Nephron (organoid): ENCODE measurements around the gene FHL1.
A peak's percentile ranks its signal among the peaks of the same experiment; 100 is the strongest.

Source experiments
- H3K27ac Mint-ChIP-seq, 3 experiments: 2 replicates each; pipeline ENCODE4 v1.8.0; 2020; ENCODE audit warnings: mixed read lengths in 3 of 3, mild to moderate bottlenecking in 2 of 3, moderate library complexity in 1 of 3
- H3K27me3 Mint-ChIP-seq: 2 replicates; pipeline ENCODE4 v1.8.0; 2021; ENCODE audit warnings: low read depth, mild to moderate bottlenecking, moderate library complexity, mixed read lengths
- H3K36me3 Mint-ChIP-seq: 2 replicates; pipeline ENCODE4 v1.8.0; 2020; ENCODE audit warnings: low read depth, mixed read lengths
- H3K4me1 Mint-ChIP-seq: 2 replicates; pipeline ENCODE4 v1.8.0; 2020; ENCODE audit warnings: mixed read lengths
- H3K4me3 Mint-ChIP-seq, 3 experiments: 2 replicates each; pipeline ENCODE4 v1.8.0; 2020; ENCODE audit warnings: mild to moderate bottlenecking in 3 of 3, mixed read lengths in 3 of 3, moderate library complexity in 2 of 3
- H3K9me3 Mint-ChIP-seq: 2 replicates; pipeline ENCODE4 v1.8.0; 2020; ENCODE audit warnings: mixed read lengths
- TF ChIP-seq, protein P1 (sequence below), 3 experiments: fragments of 200-600 bp; sonication (generic); IDR thresholded peaks; one replicate each; pipeline ENCODE4 v1.5.0; 2021; ENCODE audit warnings: antibody characterized with exemption in 3 of 3; ENCODE audit not compliant: unreplicated experiment in 3 of 3

The FHL1 gene

DNA sequence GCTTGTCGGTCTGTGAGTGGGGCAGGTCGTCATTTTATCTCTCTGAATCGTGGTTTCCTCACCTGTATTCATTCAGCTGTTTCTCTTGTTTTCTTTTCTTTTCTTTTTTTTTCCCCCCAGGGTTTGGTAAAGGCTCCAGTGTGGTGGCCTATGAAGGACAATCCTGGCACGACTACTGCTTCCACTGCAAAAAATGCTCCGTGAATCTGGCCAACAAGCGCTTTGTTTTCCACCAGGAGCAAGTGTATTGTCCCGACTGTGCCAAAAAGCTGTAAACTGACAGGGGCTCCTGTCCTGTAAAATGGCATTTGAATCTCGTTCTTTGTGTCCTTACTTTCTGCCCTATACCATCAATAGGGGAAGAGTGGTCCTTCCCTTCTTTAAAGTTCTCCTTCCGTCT lies 62.4 kb downstream of the FHL1 start:
- Mint-ChIP-seq H3K4me3 (no peak overlapping the region), H3K9me3 (peaks cover 7% of the 10 kb centered on the region), H3K27me3 (no peaks in the 10 kb centered on the region)

GRCh38 chrX:136210243-136210642 lies 62.9 kb downstream of the FHL1 start:
- peaks cover 14% of the 10 kb centered on the region for H3K4me1 Mint-ChIP-seq
- H3K9me3 Mint-ChIP-seq: peaks cover 7% of the 10 kb centered on the region
- peaks cover 8% of the 10 kb centered on the region for H3K36me3 Mint-ChIP-seq
- H3K4me3 Mint-ChIP-seq: no peak overlapping the region
- TF ChIP-seq, protein P1, sequence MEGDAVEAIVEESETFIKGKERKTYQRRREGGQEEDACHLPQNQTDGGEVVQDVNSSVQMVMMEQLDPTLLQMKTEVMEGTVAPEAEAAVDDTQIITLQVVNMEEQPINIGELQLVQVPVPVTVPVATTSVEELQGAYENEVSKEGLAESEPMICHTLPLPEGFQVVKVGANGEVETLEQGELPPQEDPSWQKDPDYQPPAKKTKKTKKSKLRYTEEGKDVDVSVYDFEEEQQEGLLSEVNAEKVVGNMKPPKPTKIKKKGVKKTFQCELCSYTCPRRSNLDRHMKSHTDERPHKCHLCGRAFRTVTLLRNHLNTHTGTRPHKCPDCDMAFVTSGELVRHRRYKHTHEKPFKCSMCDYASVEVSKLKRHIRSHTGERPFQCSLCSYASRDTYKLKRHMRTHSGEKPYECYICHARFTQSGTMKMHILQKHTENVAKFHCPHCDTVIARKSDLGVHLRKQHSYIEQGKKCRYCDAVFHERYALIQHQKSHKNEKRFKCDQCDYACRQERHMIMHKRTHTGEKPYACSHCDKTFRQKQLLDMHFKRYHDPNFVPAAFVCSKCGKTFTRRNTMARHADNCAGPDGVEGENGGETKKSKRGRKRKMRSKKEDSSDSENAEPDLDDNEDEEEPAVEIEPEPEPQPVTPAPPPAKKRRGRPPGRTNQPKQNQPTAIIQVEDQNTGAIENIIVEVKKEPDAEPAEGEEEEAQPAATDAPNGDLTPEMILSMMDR (IDR thresholded peaks at IDR 0.05; ENCODE audit: unreplicated experiment in 3 of 3): no peak
- H3K27ac Mint-ChIP-seq: peak overlapping the region in 1 of 3 experiments; percentile 27
- H3K27me3 Mint-ChIP-seq: no peaks in the 10 kb centered on the region

More for the DNA sequence above, 62.4 kb downstream of the FHL1 start:
- H3K4me1 Mint-ChIP-seq: peaks cover 17% of the 10 kb centered on the region
- peaks cover 8% of the 10 kb centered on the region for H3K36me3 Mint-ChIP-seq
- peak overlapping the region in 1 of 3 experiments; percentile 27 for H3K27ac Mint-ChIP-seq
- TF ChIP-seq, protein P1 (IDR thresholded peaks at IDR 0.05; ENCODE audit: unreplicated experiment in 3 of 3): no peak

- Mint-ChIP-seq H3K27ac (no peak overlapping the region), H3K27me3 (no peaks in the 10 kb centered on the region), H3K9me3 (peaks cover 7% of the 10 kb centered on the region), H3K36me3 (peaks cover 8% of the 10 kb centered on the region), H3K4me3 (no peak overlapping the region), H3K4me1 (peaks cover 14% of the 10 kb centered on the region)
- TF ChIP-seq, protein P1 (IDR thresholded peaks at IDR 0.05; ENCODE audit: unreplicated experiment in 3 of 3): no peak
Observed at GRCh38 chrX:136210806-136211205, 63.5 kb downstream of the FHL1 start.

- TF ChIP-seq, protein P1 (IDR thresholded peaks at IDR 0.05; ENCODE audit: unreplicated experiment in 3 of 3): no peak
- Mint-ChIP-seq H3K4me1 (peaks cover 14% of the 10 kb centered on the region), H3K27ac (no peak overlapping the region), H3K9me3 (peaks cover 7% of the 10 kb centered on the region), H3K4me3 (no peak overlapping the region), H3K36me3 (peaks cover 8% of the 10 kb centered on the region), H3K27me3 (no peaks in the 10 kb centered on the region)
Observed at GRCh38 chrX:136211766-136212556, 64.6 kb downstream of the FHL1 start.

DNA sequence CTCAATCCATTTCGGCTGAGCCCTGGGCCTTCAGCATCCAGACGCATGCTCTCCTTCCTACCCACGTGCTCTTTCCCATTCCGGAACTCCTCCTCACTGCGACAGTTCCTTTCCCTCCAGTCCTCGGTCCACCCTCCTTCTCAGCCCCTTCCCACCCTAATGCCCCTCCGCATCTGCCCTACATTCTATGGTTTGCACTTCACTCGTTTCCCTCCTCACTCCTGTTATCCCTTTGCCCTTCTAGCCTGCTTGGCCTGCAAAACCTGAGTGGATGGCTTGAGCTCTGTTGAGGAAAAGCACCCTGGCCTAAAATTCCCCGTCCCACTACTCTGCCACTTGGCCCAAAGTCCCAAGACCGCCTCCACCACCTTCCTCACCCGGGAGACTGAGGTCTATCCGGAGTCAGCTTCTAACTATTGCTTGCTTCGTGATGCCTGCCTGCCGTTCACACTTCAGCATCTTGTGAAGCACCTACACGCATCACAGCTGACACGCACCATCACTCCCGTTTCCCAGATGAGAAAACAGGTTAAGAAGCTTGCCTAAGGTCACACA lies 65.3 kb downstream of the FHL1 start:
- Mint-ChIP-seq H3K27ac (no peak overlapping the region), H3K27me3 (no peaks in the 10 kb centered on the region), H3K36me3 (peaks cover 3% of the 10 kb centered on the region), H3K9me3 (peaks cover 7% of the 10 kb centered on the region), H3K4me3 (no peak overlapping the region), H3K4me1 (peaks cover 14% of the 10 kb centered on the region)
- TF ChIP-seq, protein P1 (IDR thresholded peaks at IDR 0.05; ENCODE audit: unreplicated experiment in 3 of 3): no peak
